ENCODE results near the gene CYB5R4. TPM values are rescaled to one million over a fixed set of nuclear protein-coding genes. Genes with fewer than 3 reads are reported as not detected.

The CYB5R4 gene
- total RNA-seq, 1 experiment from 2014 or later: 17.5 TPM

GRCh38 chr6:83860782-83861495, 1.4 kb downstream of the CYB5R4 start:
- H2BK12ac ChIP-seq (ENCODE audit: insufficient read length, low read depth, low read length): no peak overlapping the region
- H3K4me1 Mint-ChIP-seq: peaks cover 23% of the 10 kb centered on the region in 2 experiments
- H2BK120ac ChIP-seq (ENCODE audit: low read depth, low read length, poor library complexity, severe bottlenecking): no peak overlapping the region
- H3K23me2 ChIP-seq (ENCODE audit: insufficient read length, low read depth, low read length, poor library complexity, severe bottlenecking): no peaks in the 10 kb centered on the region
- 0 out of 2 replicates have a peak, but pooled peaks cover 3% of the 10 kb centered on the region for H3K4me1 ChIP-seq (ENCODE audit: insufficient read depth, low read length)
- H3K36me3 Mint-ChIP-seq (ENCODE audit: insufficient read depth in 1 of 3, low read depth in 3 of 3): peaks cover 13 to 18% (median 13%) of the 10 kb centered on the region in 3 experiments; a peak in 6 of 7 replicates
- 100% methylated on average over 1 of the region's 8 CpGs for WGBS (ENCODE audit: extremely low coverage, insufficient read length, low lambda C conversion rate)
- H3K27me3 ChIP-seq (ENCODE audit: insufficient read depth, low read length): no peaks in the 10 kb centered on the region
- no peaks in the 10 kb centered on the region for H3K9me3 Mint-ChIP-seq
- H3K4ac ChIP-seq (ENCODE audit: low read depth, low read length): no peak overlapping the region
- H3T11ph ChIP-seq (ENCODE audit: low read length): no peak overlapping the region
- H3K27me3 Mint-ChIP-seq (ENCODE audit: low read depth): peaks cover 3% of the 10 kb centered on the region; the same call in 1 of the 2 replicates
- H4K91ac ChIP-seq (ENCODE audit: insufficient read length, low read depth, low read length): no peak overlapping the region
- no peak overlapping the region for H3K18ac ChIP-seq (ENCODE audit: insufficient read length, low read depth, low read length)
- no peak for TF ChIP-seq CTCF (conservative IDR thresholded peaks at IDR 0.05)
- no peak for DNase-seq
- H2BK15ac ChIP-seq (ENCODE audit: low read depth, low read length): no peak overlapping the region
- H2AFZ ChIP-seq (ENCODE audit: low read length): no peak overlapping the region
- H2BK20ac ChIP-seq (ENCODE audit: low read depth, low read length, poor library complexity, severe bottlenecking): no peak overlapping the region
- H3K27ac ChIP-seq (ENCODE audit: insufficient read length, low read depth, low read length): no peak overlapping the region
- H3K9ac ChIP-seq (ENCODE audit: extremely low read depth, insufficient read length, low read length): no peak overlapping the region
- peak overlapping the region; percentile 66 for H3K4me2 ChIP-seq (ENCODE audit: insufficient read depth, insufficient read length, low read length)
- no peak overlapping the region for H2BK5ac ChIP-seq (ENCODE audit: insufficient read length, low read length)
- no peak overlapping the region for H4K8ac ChIP-seq (replicated peaks; ENCODE audit: insufficient read length, low read depth, low read length)
- peaks cover 3% of the 10 kb centered on the region for H3K79me1 ChIP-seq (ENCODE audit: insufficient read depth, low read depth, low read length, poor library complexity, severe bottlenecking)
- no peak overlapping the region for H3K27ac Mint-ChIP-seq
- no peaks in the 10 kb centered on the region for H3K9me3 ChIP-seq (ENCODE audit: control insufficient read depth, low read depth, low read length)
- no peak overlapping the region for H3K14ac ChIP-seq (ENCODE audit: insufficient read depth, low read length)
- H2AK5ac ChIP-seq (ENCODE audit: insufficient read length, low read length): no peak overlapping the region
- peaks cover 5% of the 10 kb centered on the region; the same call in 1 of the 2 replicates for H3K79me2 ChIP-seq (ENCODE audit: insufficient read depth, low read length)
- H3K4me3 Mint-ChIP-seq: peak overlapping the region; percentile 92 to 98
- H3K23ac ChIP-seq (ENCODE audit: insufficient read length, low read depth, low read length): no peak overlapping the region
- H4K5ac ChIP-seq (ENCODE audit: insufficient read length, low read depth, low read length): no peak overlapping the region
- H4K20me1 ChIP-seq (ENCODE audit: control insufficient read depth, insufficient read depth, insufficient read length): no peaks in the 10 kb centered on the region
- no peak overlapping the region for H3K56ac ChIP-seq (ENCODE audit: insufficient read length, low read depth, low read length)

All from H9 (cell line).